GM23248 (cell line): Measurements from ENCODE around the gene CERK. TPM values are rescaled to one million over a fixed set of nuclear protein-coding genes. Genes with fewer than 3 reads are reported as not detected.

ENCODE experiments used
- DNase-seq: peaks from one replicate; pipeline ENCODE4 v3.0.0-alpha.2; 2015
- H2AFZ ChIP-seq: fragments of 200-600 bp; sonication (generic); 2 replicates; pipeline ENCODE4 v1.6.1; 2016; ENCODE audit warnings: antibody characterized with exemption
- H3F3A ChIP-seq: fragments of 200-600 bp; sonication (generic); 2 replicates; pipeline ENCODE4 v1.6.1; 2016; ENCODE audit warnings: mild to moderate bottlenecking, antibody characterized with exemption, mixed run types; ENCODE audit not compliant: insufficient read depth
- H3K27ac ChIP-seq: fragments of 200-600 bp; sonication (generic); 2 replicates; pipeline ENCODE4 v1.5.1; 2016; ENCODE audit warnings: mild to moderate bottlenecking
- H3K27me3 ChIP-seq: fragments of 200-600 bp; sonication (generic); replicated peaks from 2 replicates; pipeline ENCODE4 v1.6.1; 2016; ENCODE audit warnings: mild to moderate bottlenecking; ENCODE audit not compliant: insufficient read depth
- H3K36me3 ChIP-seq: fragments of 200-600 bp; sonication (generic); 2 replicates; pipeline ENCODE4 v1.6.1; 2016; ENCODE audit warnings: low read depth, mild to moderate bottlenecking
- H3K4me1 ChIP-seq: fragments of 200-600 bp; sonication (generic); 2 replicates; pipeline ENCODE4 v1.6.1; 2016; ENCODE audit warnings: mild to moderate bottlenecking; ENCODE audit not compliant: insufficient read depth
- H3K4me2 ChIP-seq: fragments of 200-600 bp; sonication (generic); one replicate; pipeline ENCODE4 v1.6.1; 2016; ENCODE audit warnings: mild to moderate bottlenecking; ENCODE audit not compliant: unreplicated experiment
- H3K4me3 ChIP-seq: fragments of 200-600 bp; sonication (generic); 2 replicates; pipeline ENCODE4 v1.5.1; 2016; ENCODE audit warnings: mild to moderate bottlenecking
- H3K79me2 ChIP-seq: fragments of 200-600 bp; sonication (generic); 2 replicates; pipeline ENCODE4 v1.6.1; 2016; ENCODE audit warnings: mild to moderate bottlenecking; ENCODE audit not compliant: insufficient read depth
- H3K9ac ChIP-seq: fragments of 200-600 bp; sonication (generic); 2 replicates; pipeline ENCODE4 v1.6.1; 2016; ENCODE audit warnings: mild to moderate bottlenecking
- H3K9me2 ChIP-seq: fragments of 200-600 bp; sonication (generic); 2 replicates; pipeline ENCODE4 v1.6.1; 2016; ENCODE audit warnings: mixed run types, mild to moderate bottlenecking, moderate library complexity; ENCODE audit not compliant: insufficient read depth
- H3K9me3 ChIP-seq: fragments of 200-600 bp; sonication (generic); one replicate; pipeline ENCODE4 v1.6.1; 2017; ENCODE audit warnings: low read depth
- H4K20me1 ChIP-seq: fragments of 200-600 bp; sonication (generic); 2 replicates; pipeline ENCODE4 v1.6.0; 2016; ENCODE audit not compliant: insufficient read depth
- EZH2 ChIP-seq: fragments of 200-600 bp; sonication (generic); IDR thresholded peaks from 2 replicates; pipeline ENCODE4 v1.6.1; 2018; ENCODE audit warnings: antibody characterized with exemption, mild to moderate bottlenecking; ENCODE audit not compliant: insufficient read depth, poor library complexity, severe bottlenecking
- EZH2phosphoT487 ChIP-seq: fragments of 200-600 bp; sonication (generic); IDR thresholded peaks from 2 replicates; pipeline ENCODE4 v1.6.1; 2018; ENCODE audit warnings: antibody characterized with exemption, moderate library complexity, mild to moderate bottlenecking, low read depth; ENCODE audit not compliant: insufficient read depth
- WGBS, 2 experiments: methylation state at CpG; one replicate each; pipeline ENCODE4 v1.1.6; 2015 to 2017; ENCODE audit warnings: low lambda C conversion rate in 2 of 2, low coverage in 1 of 2; ENCODE audit errors: missing lambda C conversion rate in 2 of 2; 5-methylcytosine and 5-hydroxymethylcytosine counted together
- in situ Hi-C: fragments of 300-500 bp; cut with MboI; formaldehyde crosslinking; loops from 2 replicates; pipeline ENCODE4 v1.15.0; 2020
- polyA plus RNA-seq: library from polyadenylated mRNA; unstranded; fragments of >200 nt; fragmentation: Nextera tagmentation; extraction: Ambion mirVana; gene quantifications from 2 replicates; pipeline ENCODE4 v1.2.1, GENCODE V29; 2016
- total RNA-seq: library from RNA; depleted of rRNA; stranded (reverse); fragments of >200 nt; shearing (Covaris generic); gene quantifications from 2 replicates; pipeline ENCODE4 v1.2.3, GENCODE V29; 2014

Gene CERK
- total and polyA plus RNA-seq, 2 experiments from 2014 or later: 25.3 to 45.4 TPM

DNA sequence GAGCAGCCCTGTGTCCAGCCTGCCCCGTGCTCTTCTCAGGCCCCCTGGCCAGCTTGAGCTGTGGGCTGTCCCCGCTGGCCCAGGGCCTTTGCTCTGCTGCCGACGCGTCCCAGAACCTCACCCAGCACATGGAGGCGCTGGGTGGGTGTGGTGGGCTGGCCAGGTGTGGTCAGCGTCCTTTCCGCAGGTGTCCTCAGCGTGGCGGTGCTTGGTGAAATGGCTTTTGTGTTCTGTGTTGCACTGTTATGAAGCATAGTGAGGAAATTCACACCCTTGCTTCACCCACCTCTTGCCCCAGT is 80.4 kb downstream of the CERK start:
- no peaks in the 10 kb centered on the region for H3K9me2 ChIP-seq
- TF ChIP-seq EZH2phosphoT487: no peak
- TF ChIP-seq EZH2: no peak
- H3K4me3 ChIP-seq: no peak overlapping the region
- H3K27me3 ChIP-seq: no peaks in the 10 kb centered on the region
- no peak overlapping the region for H3K9ac ChIP-seq
- no peak for DNase-seq
- no peaks in the 10 kb centered on the region for H3K9me3 ChIP-seq
- no peaks in the 10 kb centered on the region for H4K20me1 ChIP-seq
- H3K36me3 ChIP-seq: no peaks in the 10 kb centered on the region
- no peak overlapping the region for H3K4me2 ChIP-seq
- in situ Hi-C loops: no loop called here
- H3K27ac ChIP-seq: no peak overlapping the region
- H3K4me1 ChIP-seq: no peaks in the 10 kb centered on the region
- H3K79me2 ChIP-seq: no peaks in the 10 kb centered on the region
- no peaks in the 10 kb centered on the region for H3F3A ChIP-seq
- no peak overlapping the region for H2AFZ ChIP-seq
- 89 to 95% methylated on average over 8 to 10 of the region's 10 CpGs for WGBS, 2 experiments

DNA sequence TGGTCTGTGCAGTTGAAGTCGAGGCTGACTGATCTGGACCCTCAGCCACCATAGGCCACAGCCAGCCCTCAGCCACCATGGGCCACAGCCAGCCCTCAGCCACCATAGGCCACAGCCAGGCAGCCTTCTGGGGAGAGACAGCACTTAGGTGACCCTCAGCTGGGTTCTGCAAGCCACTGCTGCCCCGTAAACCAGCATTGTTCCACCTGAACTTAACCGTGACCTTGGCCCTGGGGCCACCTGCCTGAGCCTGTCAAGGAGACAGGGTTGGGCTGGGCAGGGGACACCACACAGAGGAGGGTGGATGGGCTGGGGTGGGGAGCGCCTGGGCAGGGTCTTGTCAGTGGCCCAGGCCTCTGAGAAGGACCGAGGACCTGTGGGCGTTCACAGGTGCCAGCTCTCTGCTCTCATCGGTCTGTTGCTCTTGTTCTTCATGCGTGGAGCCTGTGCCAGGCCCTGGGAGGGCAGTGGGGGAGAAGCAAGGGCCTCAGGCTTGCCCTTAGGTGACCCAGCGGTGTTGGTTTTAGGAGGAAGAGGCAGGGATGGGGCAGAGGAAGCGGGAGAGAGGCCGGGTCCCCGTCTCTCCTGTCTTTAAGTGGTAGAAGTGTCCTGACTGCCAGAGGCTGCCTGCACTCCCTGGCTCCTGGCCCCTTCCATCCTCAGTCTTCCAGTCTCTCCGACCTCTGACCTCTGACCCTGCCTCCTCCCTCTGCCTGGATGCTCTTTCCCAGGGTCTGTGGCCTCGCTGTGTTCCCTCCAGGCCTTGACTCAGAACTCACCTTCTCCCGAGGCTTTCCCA is 81.0 kb downstream of the CERK start:
- Histone ChIP-seq H3K36me3 (no peaks in the 10 kb centered on the region), H3F3A (no peaks in the 10 kb centered on the region), H4K20me1 (no peaks in the 10 kb centered on the region), H3K4me1 (no peaks in the 10 kb centered on the region), H3K9me2 (no peaks in the 10 kb centered on the region), H3K4me2 (no peak overlapping the region), H3K79me2 (no peaks in the 10 kb centered on the region), H3K27me3 (no peaks in the 10 kb centered on the region), H2AFZ (no peak overlapping the region), H3K4me3 (no peak overlapping the region), H3K9ac (no peak overlapping the region), H3K27ac (no peak overlapping the region), H3K9me3 (no peaks in the 10 kb centered on the region)
- TF ChIP-seq EZH2phosphoT487: no peak
- no peak for TF ChIP-seq EZH2
- WGBS, 2 experiments: 86 to 88% methylated on average over 11 to 15 of the region's 15 CpGs
- in situ Hi-C loops: no loop called here
- no peak for DNase-seq

DNA sequence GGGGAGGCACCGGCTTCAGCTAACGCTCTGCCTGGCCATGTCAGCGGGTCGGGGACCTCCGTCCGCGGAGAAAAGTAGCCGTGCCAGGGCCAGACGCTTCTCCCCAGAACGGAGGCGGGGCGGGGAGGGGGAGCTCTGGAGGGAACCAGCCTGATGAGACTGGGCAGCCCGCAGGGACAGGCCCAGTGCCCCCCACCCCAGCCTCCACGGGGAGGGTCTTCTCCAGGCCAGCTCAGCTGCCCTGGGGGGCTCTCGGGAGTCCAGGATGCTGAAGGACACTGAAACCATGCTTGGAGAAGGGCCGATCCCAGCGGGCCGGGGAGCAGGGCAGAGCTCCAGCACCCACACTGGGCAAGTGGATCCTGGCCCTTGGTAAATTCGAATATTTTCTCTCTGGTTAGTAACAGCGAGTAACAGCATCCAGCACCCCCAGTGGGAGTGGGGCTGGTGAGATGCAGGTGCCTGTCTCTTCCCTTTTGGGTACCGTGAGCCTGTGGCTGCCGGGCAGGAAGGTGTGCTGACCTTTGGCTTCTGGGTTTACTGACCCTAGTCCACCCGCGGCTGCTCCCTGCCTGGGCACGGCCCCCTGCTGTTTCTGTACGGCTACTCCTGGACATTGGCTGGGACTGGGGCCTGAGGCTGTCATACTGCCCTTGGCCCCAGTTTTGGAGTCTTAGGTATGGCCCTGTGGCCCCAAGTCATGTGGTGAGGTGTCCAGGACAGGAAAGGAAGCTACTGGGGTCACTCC is 82.0 kb downstream of the CERK start:
- Histone ChIP-seq H4K20me1 (no peaks in the 10 kb centered on the region), H2AFZ (no peak overlapping the region), H3K4me2 (no peak overlapping the region), H3F3A (no peaks in the 10 kb centered on the region), H3K27ac (no peak overlapping the region), H3K27me3 (no peaks in the 10 kb centered on the region), H3K9ac (no peak overlapping the region), H3K9me3 (no peaks in the 10 kb centered on the region), H3K9me2 (no peaks in the 10 kb centered on the region), H3K36me3 (no peaks in the 10 kb centered on the region), H3K4me3 (no peak overlapping the region), H3K79me2 (no peaks in the 10 kb centered on the region), H3K4me1 (no peaks in the 10 kb centered on the region)
- no peak for TF ChIP-seq EZH2
- TF ChIP-seq EZH2phosphoT487: no peak
- in situ Hi-C loops: no loop called here
- WGBS, 2 experiments: 89 to 90% methylated on average over 23 to 26 of the region's 26 CpGs
- no peak for DNase-seq

DNA sequence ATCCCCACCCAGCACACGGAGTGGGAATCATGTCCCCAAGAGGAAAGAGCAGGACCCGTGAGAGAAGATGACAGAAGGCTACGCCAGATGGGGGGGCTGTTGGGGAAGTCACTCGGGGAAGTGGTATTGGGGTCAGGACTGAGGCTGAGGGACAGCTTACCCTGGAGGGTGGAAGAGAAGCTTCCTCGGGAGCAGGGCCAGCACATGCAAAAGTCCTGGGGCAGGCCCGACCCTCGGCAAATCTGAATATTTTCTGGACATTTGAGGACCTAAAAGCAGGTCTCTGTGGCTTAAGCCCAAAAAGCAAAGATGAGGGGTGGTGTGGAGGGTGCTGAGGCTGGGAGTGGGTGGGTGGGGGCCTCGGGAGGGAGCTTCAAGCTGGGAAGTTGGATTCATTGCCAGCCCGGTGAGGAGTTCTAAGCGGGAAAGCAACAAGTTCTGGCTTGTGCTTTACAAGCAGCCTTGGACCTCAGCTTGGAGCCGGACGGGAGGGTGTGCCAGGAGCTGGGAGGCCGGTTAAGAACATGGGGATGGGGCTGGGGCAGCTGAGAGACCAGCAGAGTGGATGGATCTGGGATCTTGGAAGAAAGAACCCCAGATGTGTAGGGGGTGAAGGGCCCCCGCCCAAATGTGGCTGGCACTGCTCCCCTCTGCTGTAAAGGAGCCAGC is 83.0 kb downstream of the CERK start:
- no peak overlapping the region for H3K27ac ChIP-seq
- no peak overlapping the region for H3K4me2 ChIP-seq
- H3K9ac ChIP-seq: no peak overlapping the region
- H3K27me3 ChIP-seq: no peaks in the 10 kb centered on the region
- H4K20me1 ChIP-seq: no peaks in the 10 kb centered on the region
- H3K4me3 ChIP-seq: no peak overlapping the region
- no peaks in the 10 kb centered on the region for H3K36me3 ChIP-seq
- WGBS, 2 experiments: 75 to 76% methylated on average over 13 to 14 of the region's 14 CpGs
- H3K9me3 ChIP-seq: no peaks in the 10 kb centered on the region
- in situ Hi-C loops: no loop called here
- H3F3A ChIP-seq: no peaks in the 10 kb centered on the region
- no peaks in the 10 kb centered on the region for H3K9me2 ChIP-seq
- H3K79me2 ChIP-seq: no peaks in the 10 kb centered on the region
- no peak for TF ChIP-seq EZH2phosphoT487
- TF ChIP-seq EZH2: no peak
- H2AFZ ChIP-seq: no peak overlapping the region
- no peak for DNase-seq
- H3K4me1 ChIP-seq: no peaks in the 10 kb centered on the region
